Gastrocnemius medialis (tissue), 4 donors: ENCODE data around the gene COPS9.

Experiments used
- CTCF ChIP-seq, 5 experiments: fragments of 450-650 bp in 3 of 5; fragments of 200-600 bp in 2 of 5; sonication (generic) in 2 of 5; IDR thresholded peaks in 4 of 5; conservative IDR thresholded peaks in 1 of 5; 1 replicate in 4 of 5; 2 replicates in 1 of 5; pipeline ENCODE4 v1.5.1; 2016 to 2019; ENCODE audit warnings: antibody characterized with exemption in 5 of 5, mild to moderate bottlenecking in 3 of 5, moderate library complexity in 3 of 5
- POLR2A ChIP-seq, 2 donors: fragments of 450-650 bp; IDR thresholded peaks; one replicate each; pipeline ENCODE4 v1.6.1; 2017; ENCODE audit warnings: antibody characterized with exemption in 2 of 2, mild to moderate bottlenecking in 2 of 2, moderate library complexity in 2 of 2

DNA sequence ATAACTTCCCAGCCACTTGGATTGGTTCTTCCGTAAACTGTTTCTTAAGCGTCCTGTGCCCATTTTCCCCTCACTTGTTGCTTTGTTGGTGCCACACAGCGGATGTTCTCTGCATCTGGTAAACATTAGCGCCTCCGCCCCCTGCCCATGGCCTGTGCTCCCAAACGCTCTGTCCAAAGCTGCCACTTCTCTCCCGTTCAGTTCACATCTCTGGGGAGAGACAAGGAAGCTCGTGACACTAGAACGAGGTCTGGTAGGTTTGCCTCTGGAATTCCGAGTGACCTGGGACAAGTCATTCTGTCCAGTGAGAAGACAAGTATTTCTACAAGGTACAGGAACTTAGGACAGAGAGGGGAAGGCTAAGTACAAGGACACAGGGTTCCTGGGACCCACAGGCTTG is 9.4 kb downstream of the COPS9 start:
- TF ChIP-seq CTCF (IDR thresholded peaks at IDR 0.05 in 4 of 5, conservative IDR thresholded peaks at IDR 0.05 in 1 of 5) (no peak), POLR2A (IDR thresholded peaks at IDR 0.05) (no peak)
